ENCODE measurements around the gene KIF2A.
A peak's percentile ranks its signal among the peaks of the same experiment; 100 is the strongest.

KIF2A gene

GRCh38 chr5:62309107-62309506 is 3.1 kb downstream of the KIF2A start:
- Histone ChIP-seq H3K36me3 (ENCODE audit: insufficient read depth, low read length) (peaks cover 18% of the 10 kb centered on the region), H3K4me3 (ENCODE audit: low read depth in 1 of 2, low read length in 2 of 2) (no peak overlapping the region), H3K27me3 (ENCODE audit: insufficient read depth, low read length, poor library complexity) (no peaks in the 10 kb centered on the region), H3K79me2 (ENCODE audit: insufficient read depth, low read length) (peaks cover 83% of the 10 kb centered on the region), H2AFZ (ENCODE audit: low read depth, low read length) (no peak overlapping the region), H3K9ac (ENCODE audit: low read depth, low read length) (no peak overlapping the region), H3K4me1 (ENCODE audit: insufficient read depth, low read length) (peaks cover 40% of the 10 kb centered on the region), H3K9me3 (ENCODE audit: insufficient read depth, low read length, severe bottlenecking) (no peaks in the 10 kb centered on the region), H3K4me2 (ENCODE audit: insufficient read depth, low read length) (peak overlapping the region; percentile 7; the same call in 1 of the 2 replicates), H3K27ac (ENCODE audit: low read length) (no peak overlapping the region), H4K20me1 (ENCODE audit: insufficient read depth, low read length) (peaks cover 62% of the 10 kb centered on the region)
- no peak for TF ChIP-seq CTCF (IDR thresholded peaks at IDR 0.05; ENCODE audit: borderline replicate concordance, extremely low read depth, low read length, poor library complexity, severe bottlenecking)
- no peak for TF ChIP-seq EZH2 (IDR thresholded peaks at IDR 0.05; ENCODE audit: borderline replicate concordance, low read depth, low read length, severe bottlenecking)
- ATAC-seq (ENCODE audit: insufficient read depth, low read depth): no peak
- DNase-seq: no peak

GRCh38 chr5:62310426-62311143 is 4.6 kb downstream of the KIF2A start:
- H2AFZ ChIP-seq (ENCODE audit: low read depth, low read length): no peak overlapping the region
- DNase-seq: no peak
- H3K4me2 ChIP-seq (ENCODE audit: insufficient read depth, low read length): peak overlapping the region; percentile 41; the same call in 1 of the 2 replicates
- H3K36me3 ChIP-seq (ENCODE audit: insufficient read depth, low read length): peaks cover 18% of the 10 kb centered on the region
- peaks cover 94% of the 10 kb centered on the region for H3K79me2 ChIP-seq (ENCODE audit: insufficient read depth, low read length)
- no peaks in the 10 kb centered on the region for H3K27me3 ChIP-seq (ENCODE audit: insufficient read depth, low read length, poor library complexity)
- peaks cover 31% of the 10 kb centered on the region for H3K4me1 ChIP-seq (ENCODE audit: insufficient read depth, low read length)
- no peaks in the 10 kb centered on the region for H3K9me3 ChIP-seq (ENCODE audit: insufficient read depth, low read length, severe bottlenecking)
- H3K4me3 ChIP-seq (ENCODE audit: low read depth in 1 of 2, low read length in 2 of 2): no peak overlapping the region
- H4K20me1 ChIP-seq (ENCODE audit: insufficient read depth, low read length): peaks cover 75% of the 10 kb centered on the region
- no peak overlapping the region for H3K9ac ChIP-seq (ENCODE audit: low read depth, low read length)
- H3K27ac ChIP-seq (ENCODE audit: low read length): no peak overlapping the region
- TF ChIP-seq CTCF (IDR thresholded peaks at IDR 0.05; ENCODE audit: borderline replicate concordance, extremely low read depth, low read length, poor library complexity, severe bottlenecking) (no peak), EZH2 (IDR thresholded peaks at IDR 0.05; ENCODE audit: borderline replicate concordance, low read depth, low read length, severe bottlenecking) (no peak)
- ATAC-seq (ENCODE audit: insufficient read depth, low read depth): no peak

GRCh38 chr5:62312036-62312435 is 6.0 kb downstream of the KIF2A start:
- no peaks in the 10 kb centered on the region for H3K9me3 ChIP-seq (ENCODE audit: insufficient read depth, low read length, severe bottlenecking)
- no peak overlapping the region for H3K9ac ChIP-seq (ENCODE audit: low read depth, low read length)
- no peak overlapping the region for H3K4me3 ChIP-seq (ENCODE audit: low read depth in 1 of 2, low read length in 2 of 2)
- no peak overlapping the region for H2AFZ ChIP-seq (ENCODE audit: low read depth, low read length)
- H3K4me1 ChIP-seq (ENCODE audit: insufficient read depth, low read length): peaks cover 29% of the 10 kb centered on the region
- peaks cover 100% of the 10 kb centered on the region for H3K79me2 ChIP-seq (ENCODE audit: insufficient read depth, low read length)
- TF ChIP-seq EZH2 (IDR thresholded peaks at IDR 0.05; ENCODE audit: borderline replicate concordance, low read depth, low read length, severe bottlenecking) (no peak), CTCF (IDR thresholded peaks at IDR 0.05; ENCODE audit: borderline replicate concordance, extremely low read depth, low read length, poor library complexity, severe bottlenecking) (no peak)
- H4K20me1 ChIP-seq (ENCODE audit: insufficient read depth, low read length): peaks cover 89% of the 10 kb centered on the region
- DNase-seq (no peak), ATAC-seq (ENCODE audit: insufficient read depth, low read depth) (no peak)
- no peak overlapping the region for H3K4me2 ChIP-seq (ENCODE audit: insufficient read depth, low read length)
- no peaks in the 10 kb centered on the region for H3K27me3 ChIP-seq (ENCODE audit: insufficient read depth, low read length, poor library complexity)
- H3K27ac ChIP-seq (ENCODE audit: low read length): no peak overlapping the region
- peaks cover 18% of the 10 kb centered on the region for H3K36me3 ChIP-seq (ENCODE audit: insufficient read depth, low read length)
